HFFc6 (cell line): Measurements from ENCODE around the gene DCBLD1. TPM values are rescaled to one million over a fixed set of nuclear protein-coding genes. Genes with fewer than 3 reads are reported as not detected.
"Not testable (repeated sequence)": the region's sequence is repeated elsewhere in the genome, so short reads cannot be mapped to it uniquely, and the experiment has no call there.

Experiments
- DNase-seq: peaks from one replicate; pipeline ENCODE4 v3.0.0-alpha.2; 2018
- H3K27ac Mint-ChIP-seq: 2 replicates; pipeline ENCODE4 v1.8.0; 2020; ENCODE audit warnings: mild to moderate bottlenecking, mixed read lengths
- H3K27me3 Mint-ChIP-seq: 2 replicates; pipeline ENCODE4 v1.8.0; 2021; ENCODE audit warnings: mild to moderate bottlenecking, moderate library complexity, mixed read lengths; ENCODE audit not compliant: insufficient read depth
- H3K36me3 Mint-ChIP-seq: 2 replicates; pipeline ENCODE4 v1.8.0; 2021; ENCODE audit warnings: low read depth, mixed read lengths
- H3K4me1 Mint-ChIP-seq: 2 replicates; pipeline ENCODE4 v1.8.0; 2020; ENCODE audit warnings: low read depth, mixed read lengths
- H3K4me3 Mint-ChIP-seq: 2 replicates; pipeline ENCODE4 v1.8.0; 2020; ENCODE audit warnings: mild to moderate bottlenecking, moderate library complexity, mixed read lengths
- H3K9me3 Mint-ChIP-seq: 2 replicates; pipeline ENCODE4 v1.8.0; 2020; ENCODE audit warnings: mild to moderate bottlenecking, mixed read lengths
- long read RNA-seq: library from polyadenylated mRNA; unstranded; transcript quantifications from one replicate; pipeline ENCODE4 v2.0.0, GENCODE V29; 2019
- total RNA-seq, 6 experiments: library from RNA; stranded (reverse); fragmentation: NEBNext Ultra II Directional; extraction: Animal tissue kit (Norgen Biotek cat#: 25700); gene quantifications; 2 replicates in 1 of 6; 3 replicates in 5 of 6; pipeline ENCODE4 v1.2.3, GENCODE V29; 2021
- TF ChIP-seq, protein P1 (sequence below): fragments of 200-600 bp; sonication (generic); IDR thresholded peaks from 2 replicates; pipeline ENCODE4 v1.5.0; 2021; ENCODE audit warnings: antibody characterized with exemption, mild to moderate bottlenecking

DCBLD1 gene
- 10 to 100 TPM; 29.3 to 41.6 (median 31.9) TPM for total RNA-seq
- long read RNA-seq, transcript DCBLD1-202 (15 exons, 3,626 nt): major isoform, 5 of 27 reads
- long read RNA-seq, partial matches to known transcripts: 14 of 27 reads
- long read RNA-seq, other reads (novel, unspliced or antisense): 8 of 27 reads

- Mint-ChIP-seq H3K27ac (peak within 1 kb of the TSS; percentile 86), H3K9me3 (no peaks in the 10 kb centered on the region; the same call in 1 of the 2 replicates)
- TF ChIP-seq, protein P1, sequence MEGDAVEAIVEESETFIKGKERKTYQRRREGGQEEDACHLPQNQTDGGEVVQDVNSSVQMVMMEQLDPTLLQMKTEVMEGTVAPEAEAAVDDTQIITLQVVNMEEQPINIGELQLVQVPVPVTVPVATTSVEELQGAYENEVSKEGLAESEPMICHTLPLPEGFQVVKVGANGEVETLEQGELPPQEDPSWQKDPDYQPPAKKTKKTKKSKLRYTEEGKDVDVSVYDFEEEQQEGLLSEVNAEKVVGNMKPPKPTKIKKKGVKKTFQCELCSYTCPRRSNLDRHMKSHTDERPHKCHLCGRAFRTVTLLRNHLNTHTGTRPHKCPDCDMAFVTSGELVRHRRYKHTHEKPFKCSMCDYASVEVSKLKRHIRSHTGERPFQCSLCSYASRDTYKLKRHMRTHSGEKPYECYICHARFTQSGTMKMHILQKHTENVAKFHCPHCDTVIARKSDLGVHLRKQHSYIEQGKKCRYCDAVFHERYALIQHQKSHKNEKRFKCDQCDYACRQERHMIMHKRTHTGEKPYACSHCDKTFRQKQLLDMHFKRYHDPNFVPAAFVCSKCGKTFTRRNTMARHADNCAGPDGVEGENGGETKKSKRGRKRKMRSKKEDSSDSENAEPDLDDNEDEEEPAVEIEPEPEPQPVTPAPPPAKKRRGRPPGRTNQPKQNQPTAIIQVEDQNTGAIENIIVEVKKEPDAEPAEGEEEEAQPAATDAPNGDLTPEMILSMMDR: peak; percentile 22; the same call in 1 of the 2 replicates
Measured at GRCh38 chr6:117482240-117483003, at the start of gene DCBLD1. Gene DCBLD1, plus strand, starts transcription at chr6:117482674. Its CDS starts 108 bp downstream, at chr6:117482782.

GRCh38 chr6:117440706-117441525, 41.6 kb upstream of the DCBLD1 start:
- H3K27ac Mint-ChIP-seq: peak overlapping the region; percentile 86

More at GRCh38 chr6:117482240-117483003, at the start of gene DCBLD1:
- peak within 1 kb of the TSS; percentile 95 for H3K4me3 Mint-ChIP-seq
- DNase-seq: peak; percentile 76
- peaks cover 45% of the 10 kb centered on the region for H3K4me1 Mint-ChIP-seq
- peaks cover 25% of the 10 kb centered on the region for H3K36me3 Mint-ChIP-seq
- H3K27me3 Mint-ChIP-seq: 0 out of 2 replicates have a peak, but pooled peaks cover 4% of the 10 kb centered on the region

DNA sequence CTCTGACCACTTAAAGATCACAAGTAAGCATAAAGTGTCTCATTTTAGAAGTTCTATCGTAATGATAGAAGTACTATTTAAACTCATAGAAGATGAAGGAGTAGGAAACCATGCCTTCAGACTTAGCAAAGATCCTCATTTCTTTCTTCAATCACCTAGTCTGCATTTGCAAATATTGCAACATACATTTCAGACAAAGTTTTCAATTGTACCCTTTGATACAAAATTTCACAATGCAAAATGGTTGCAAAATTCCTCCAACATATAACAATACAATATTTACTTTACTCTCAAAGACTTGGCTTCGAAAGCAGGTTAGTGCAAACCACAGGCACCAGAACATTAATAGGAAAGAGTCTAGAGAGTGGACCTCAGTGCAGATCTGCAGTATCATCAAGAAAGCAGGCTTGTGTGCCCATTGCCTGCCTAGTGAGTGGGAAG, 40.6 kb upstream of the DCBLD1 start:
- peaks cover 68% of the 10 kb centered on the region for H3K4me1 Mint-ChIP-seq
- H3K27me3 Mint-ChIP-seq: no peaks in the 10 kb centered on the region; the same call in 1 of the 2 replicates
- no peak for DNase-seq
- peak overlapping the region; percentile 86 for H3K27ac Mint-ChIP-seq
- TF ChIP-seq, protein P1: no peak
- H3K36me3 Mint-ChIP-seq: peaks cover 21% of the 10 kb centered on the region
- peaks cover 19% of the 10 kb centered on the region for H3K9me3 Mint-ChIP-seq
- H3K4me3 Mint-ChIP-seq: peak overlapping the region; percentile 80

More at GRCh38 chr6:117440706-117441525, 41.6 kb upstream of the DCBLD1 start:
- Mint-ChIP-seq H3K4me3 (peak overlapping the region; percentile 80), H3K4me1 (peaks cover 63% of the 10 kb centered on the region), H3K9me3 (peaks cover 19% of the 10 kb centered on the region), H3K36me3 (peaks cover 17% of the 10 kb centered on the region), H3K27me3 (no peaks in the 10 kb centered on the region; the same call in 1 of the 2 replicates)
- peak; percentile 100 for DNase-seq
- TF ChIP-seq, protein P1: no peak

GRCh38 chr6:117442313-117442712, 40.2 kb upstream of the DCBLD1 start:
- Mint-ChIP-seq H3K4me1 (peaks cover 72% of the 10 kb centered on the region), H3K36me3 (peaks cover 23% of the 10 kb centered on the region), H3K9me3 (peaks cover 19% of the 10 kb centered on the region), H3K27ac (peak overlapping the region; percentile 86), H3K4me3 (peak overlapping the region; percentile 80; the same call in 1 of the 2 replicates)
- H3K27me3 Mint-ChIP-seq, DNase-seq: not testable (repeated sequence)

DNA sequence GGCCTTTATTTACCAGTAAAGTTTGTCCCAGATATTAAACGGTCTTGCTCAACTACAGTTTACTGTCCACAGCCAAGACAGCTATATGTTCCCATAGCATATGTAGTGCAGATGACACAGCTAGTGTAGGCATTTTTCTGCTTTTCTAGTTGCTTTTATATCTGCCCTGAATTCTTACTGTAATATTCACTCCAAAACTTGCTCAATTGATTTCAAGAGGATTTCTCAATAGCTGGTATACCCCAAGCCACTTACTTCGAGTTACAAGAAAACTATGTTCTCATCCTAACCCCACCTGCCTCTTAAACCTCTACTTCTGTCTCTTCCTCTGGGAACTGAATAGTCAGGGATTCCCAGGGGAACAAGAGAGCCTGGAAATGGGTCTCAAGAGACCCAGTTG, 37.9 kb upstream of the DCBLD1 start:
- peaks cover 84% of the 10 kb centered on the region for H3K4me1 Mint-ChIP-seq
- no peak for DNase-seq
- peaks cover 13% of the 10 kb centered on the region for H3K36me3 Mint-ChIP-seq
- no peak overlapping the region for H3K27ac Mint-ChIP-seq
- TF ChIP-seq, protein P1: no peak
- no peak overlapping the region for H3K4me3 Mint-ChIP-seq
- H3K9me3 Mint-ChIP-seq: peaks cover 9% of the 10 kb centered on the region
- no peaks in the 10 kb centered on the region; the same call in 1 of the 2 replicates for H3K27me3 Mint-ChIP-seq
